ENCODE data around the gene PTPRZ1. TPM values are rescaled to one million over a fixed set of nuclear protein-coding genes. Genes with fewer than 3 reads are reported as not detected.

PTPRZ1 gene
- total RNA-seq, 6 experiments from 2014 or later = 0.07 to 0.13 TPM; not detected in 4

DNA sequence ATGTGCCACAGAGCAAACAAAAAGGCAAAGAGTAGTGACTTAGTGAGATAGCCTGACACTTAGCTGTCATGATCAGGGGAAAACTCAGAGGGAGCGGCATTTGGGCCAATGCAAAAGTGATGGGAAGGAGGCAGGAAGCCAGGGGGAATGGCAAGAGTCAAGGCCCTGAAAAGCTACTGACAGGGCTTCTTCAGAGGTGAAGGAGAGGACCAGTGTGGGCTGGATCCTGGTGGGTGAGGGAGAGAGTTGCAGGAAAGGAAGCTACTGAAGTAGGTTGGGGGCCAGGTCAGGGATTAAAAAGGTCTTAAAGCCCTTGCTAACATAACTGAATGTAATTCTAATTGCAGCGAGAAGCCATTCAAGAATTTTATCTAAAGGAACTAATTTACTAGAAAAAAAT lies 154.1 kb downstream of the PTPRZ1 start:
- Mint-ChIP-seq H3K27ac (no peak overlapping the region), H3K4me3 (no peak overlapping the region), H3K36me3 (ENCODE audit: low read depth) (no peaks in the 10 kb centered on the region), H3K4me1 (ENCODE audit: low read depth) (no peaks in the 10 kb centered on the region), H3K27me3 (ENCODE audit: insufficient read depth) (peaks cover 3% of the 10 kb centered on the region; the same call in 1 of the 2 replicates), H3K9me3 (no peaks in the 10 kb centered on the region)
- DNase-seq = no peak
- TF ChIP-seq, protein P1, sequence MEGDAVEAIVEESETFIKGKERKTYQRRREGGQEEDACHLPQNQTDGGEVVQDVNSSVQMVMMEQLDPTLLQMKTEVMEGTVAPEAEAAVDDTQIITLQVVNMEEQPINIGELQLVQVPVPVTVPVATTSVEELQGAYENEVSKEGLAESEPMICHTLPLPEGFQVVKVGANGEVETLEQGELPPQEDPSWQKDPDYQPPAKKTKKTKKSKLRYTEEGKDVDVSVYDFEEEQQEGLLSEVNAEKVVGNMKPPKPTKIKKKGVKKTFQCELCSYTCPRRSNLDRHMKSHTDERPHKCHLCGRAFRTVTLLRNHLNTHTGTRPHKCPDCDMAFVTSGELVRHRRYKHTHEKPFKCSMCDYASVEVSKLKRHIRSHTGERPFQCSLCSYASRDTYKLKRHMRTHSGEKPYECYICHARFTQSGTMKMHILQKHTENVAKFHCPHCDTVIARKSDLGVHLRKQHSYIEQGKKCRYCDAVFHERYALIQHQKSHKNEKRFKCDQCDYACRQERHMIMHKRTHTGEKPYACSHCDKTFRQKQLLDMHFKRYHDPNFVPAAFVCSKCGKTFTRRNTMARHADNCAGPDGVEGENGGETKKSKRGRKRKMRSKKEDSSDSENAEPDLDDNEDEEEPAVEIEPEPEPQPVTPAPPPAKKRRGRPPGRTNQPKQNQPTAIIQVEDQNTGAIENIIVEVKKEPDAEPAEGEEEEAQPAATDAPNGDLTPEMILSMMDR (IDR thresholded peaks at IDR 0.05) = no peak

DNA sequence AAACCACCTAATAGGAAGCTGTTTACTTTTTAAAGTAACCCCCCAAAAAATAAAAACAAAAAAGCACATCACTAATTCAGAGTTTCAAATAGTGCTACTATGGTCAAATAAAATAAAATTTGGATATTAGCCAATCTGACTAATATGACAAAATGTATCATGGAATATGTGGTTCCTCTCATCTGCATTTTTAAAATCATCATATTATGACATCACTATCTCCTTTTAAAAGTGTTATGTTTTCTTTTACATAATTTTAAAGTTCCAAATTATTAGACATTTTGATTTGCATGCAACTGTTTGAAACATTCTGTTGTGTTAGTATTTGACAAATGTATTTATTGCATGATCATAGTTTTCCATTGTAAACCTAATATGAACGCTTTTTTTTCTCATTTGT lies 160.7 kb downstream of the PTPRZ1 start:
- TF ChIP-seq, protein P1 (IDR thresholded peaks at IDR 0.05) = no peak
- no peak for DNase-seq
- no peak overlapping the region for H3K27ac Mint-ChIP-seq
- H3K27me3 Mint-ChIP-seq (ENCODE audit: insufficient read depth) = no peaks in the 10 kb centered on the region
- H3K4me3 Mint-ChIP-seq = no peak overlapping the region
- peaks cover 4% of the 10 kb centered on the region; the same call in 1 of the 2 replicates for H3K4me1 Mint-ChIP-seq (ENCODE audit: low read depth)
- no peaks in the 10 kb centered on the region for H3K9me3 Mint-ChIP-seq
- no peaks in the 10 kb centered on the region for H3K36me3 Mint-ChIP-seq (ENCODE audit: low read depth)

DNA sequence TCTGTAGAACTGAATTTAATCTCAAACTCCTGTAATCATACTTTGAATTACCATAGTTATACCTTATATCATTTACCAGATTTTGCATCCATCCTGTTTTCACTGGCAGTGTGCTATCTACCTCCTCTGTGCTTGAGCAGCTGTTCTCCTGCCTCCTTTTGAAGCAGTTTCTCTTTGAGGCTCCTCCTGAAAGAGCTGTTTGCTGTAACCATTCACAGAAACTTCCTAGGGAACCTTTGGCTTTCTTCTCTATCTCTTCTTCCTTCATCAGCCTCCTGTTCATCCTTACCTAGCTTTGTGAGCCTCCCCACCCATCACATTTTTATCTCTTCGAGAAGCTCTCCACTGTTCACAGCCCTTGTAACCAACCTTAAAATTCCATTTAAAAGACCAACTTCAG lies 162.9 kb downstream of the PTPRZ1 start:
- no peaks in the 10 kb centered on the region for H3K9me3 Mint-ChIP-seq
- TF ChIP-seq, protein P1 (IDR thresholded peaks at IDR 0.05) = no peak
- H3K4me3 Mint-ChIP-seq = no peak overlapping the region
- no peak overlapping the region for H3K27ac Mint-ChIP-seq
- no peak for DNase-seq
- H3K36me3 Mint-ChIP-seq (ENCODE audit: low read depth) = no peaks in the 10 kb centered on the region
- peaks cover 18% of the 10 kb centered on the region; the same call in 1 of the 2 replicates for H3K4me1 Mint-ChIP-seq (ENCODE audit: low read depth)
- H3K27me3 Mint-ChIP-seq (ENCODE audit: insufficient read depth) = no peaks in the 10 kb centered on the region

DNA sequence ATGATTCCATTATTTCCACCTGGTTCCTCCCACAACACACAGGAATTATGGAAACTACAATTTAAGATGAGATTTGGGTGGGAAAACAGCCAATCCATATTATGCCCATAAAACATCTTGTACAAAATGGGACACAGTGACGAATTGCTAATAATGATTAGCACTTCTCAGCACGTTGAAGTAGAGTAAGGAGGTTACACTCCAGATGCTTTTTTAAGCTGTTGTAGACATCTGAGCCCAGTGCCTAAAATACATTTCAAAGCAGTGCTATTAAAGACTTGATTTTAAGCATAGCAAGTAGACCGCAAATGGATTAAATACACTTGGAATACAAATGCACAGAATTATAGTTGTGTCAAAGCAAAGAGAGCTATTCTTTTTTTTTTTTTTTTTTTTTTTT lies 165.2 kb downstream of the PTPRZ1 start:
- Mint-ChIP-seq H3K27me3 (ENCODE audit: insufficient read depth) (no peaks in the 10 kb centered on the region), H3K4me1 (ENCODE audit: low read depth) (peaks cover 18% of the 10 kb centered on the region; the same call in 1 of the 2 replicates), H3K4me3 (no peak overlapping the region), H3K9me3 (no peaks in the 10 kb centered on the region), H3K36me3 (ENCODE audit: low read depth) (no peaks in the 10 kb centered on the region), H3K27ac (no peak overlapping the region)
- TF ChIP-seq, protein P1 (IDR thresholded peaks at IDR 0.05) = no peak
- no peak for DNase-seq

DNA sequence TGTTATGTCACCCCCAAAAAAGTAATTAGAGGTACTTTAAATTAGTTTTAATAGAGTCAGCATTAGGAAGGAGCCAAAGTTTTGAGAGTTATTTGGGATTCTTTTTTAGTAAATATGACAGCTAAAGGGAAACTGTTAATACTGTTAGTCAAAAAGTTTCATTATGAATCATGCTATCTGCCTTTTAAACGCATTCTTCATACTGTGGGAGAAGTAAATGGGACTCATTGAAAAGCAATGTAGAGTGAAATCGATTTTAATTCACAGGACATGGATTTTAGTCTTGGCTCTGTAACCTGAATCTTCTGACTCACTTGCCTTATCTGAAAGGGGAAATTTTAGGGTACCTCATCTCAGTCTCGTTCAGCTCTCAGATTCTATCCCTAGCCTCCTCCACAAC lies 165.9 kb downstream of the PTPRZ1 start:
- Mint-ChIP-seq H3K36me3 (ENCODE audit: low read depth) (no peaks in the 10 kb centered on the region), H3K9me3 (no peaks in the 10 kb centered on the region), H3K27ac (no peak overlapping the region), H3K27me3 (ENCODE audit: insufficient read depth) (no peaks in the 10 kb centered on the region), H3K4me3 (peak overlapping the region; percentile 48; the same call in 1 of the 2 replicates), H3K4me1 (ENCODE audit: low read depth) (peaks cover 18% of the 10 kb centered on the region; the same call in 1 of the 2 replicates)
- DNase-seq = peak; percentile 1
- TF ChIP-seq, protein P1 (IDR thresholded peaks at IDR 0.05) = no peak

DNA sequence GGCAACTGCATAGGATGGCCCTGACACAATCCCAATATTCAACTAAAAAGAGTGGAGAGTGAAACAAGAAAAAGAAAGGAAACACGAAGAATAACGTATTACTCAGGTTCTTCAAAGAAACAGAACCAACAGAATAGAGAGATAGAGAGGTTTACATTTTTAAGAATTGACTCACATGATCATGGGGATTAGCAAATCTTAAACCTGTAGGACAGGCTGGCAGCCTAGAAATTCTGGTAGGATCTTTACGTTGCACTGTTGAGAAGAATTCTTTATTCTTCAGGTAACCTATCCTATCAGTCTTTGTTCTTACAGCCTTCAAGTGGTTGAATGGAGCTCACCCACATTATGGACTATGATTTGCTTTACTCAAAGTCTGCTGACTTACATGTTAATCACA lies 167.2 kb downstream of the PTPRZ1 start:
- peaks cover 18% of the 10 kb centered on the region; the same call in 1 of the 2 replicates for H3K4me1 Mint-ChIP-seq (ENCODE audit: low read depth)
- H3K4me3 Mint-ChIP-seq = peak overlapping the region; percentile 55; the same call in 1 of the 2 replicates
- DNase-seq = no peak
- H3K27me3 Mint-ChIP-seq (ENCODE audit: insufficient read depth) = no peaks in the 10 kb centered on the region
- no peak overlapping the region for H3K27ac Mint-ChIP-seq
- TF ChIP-seq, protein P1 (IDR thresholded peaks at IDR 0.05) = no peak
- H3K9me3 Mint-ChIP-seq = no peaks in the 10 kb centered on the region
- H3K36me3 Mint-ChIP-seq (ENCODE audit: low read depth) = no peaks in the 10 kb centered on the region

All from HFFc6 (cell line).